ENCODE measurements around the gene RAB1B.

- TF ChIP-seq CTCF (IDR thresholded peaks at IDR 0.05; ENCODE audit: low read depth, low read length, missing input control) (no peak), REST (IDR thresholded peaks at IDR 0.05) (no peak), ATF3 (IDR thresholded peaks at IDR 0.05) (no peak), EGR1 (IDR thresholded peaks at IDR 0.05; ENCODE audit: low read depth in 2 of 2) (no peak), MAX (IDR thresholded peaks at IDR 0.05) (no peak), HNF4A (conservative IDR thresholded peaks at IDR 0.05) (no peak), YY1 (IDR thresholded peaks at IDR 0.05) (no peak), GABPA (IDR thresholded peaks at IDR 0.05 in 1 of 2, conservative IDR thresholded peaks at IDR 0.05 in 1 of 2) (no peak), HNF4G (IDR thresholded peaks at IDR 0.05) (no peak), SP1 (IDR thresholded peaks at IDR 0.05) (no peak), TAF1 (conservative IDR thresholded peaks at IDR 0.05) (no peak), JUND (IDR thresholded peaks at IDR 0.05) (no peak)
Observed at GRCh38 chr11:66231561-66231960, 36.9 kb upstream of the RAB1B start.
